Brain microvascular endothelial cell (primary cell): ENCODE data around the gene MED13L.

Experiments used
- DNase-seq: peaks from one replicate; pipeline ENCODE4 v3.0.0-alpha.2; 2020
- H3K27ac ChIP-seq: fragments of 250-450 bp; sonication (Bioruptor Pico); 2 replicates; pipeline ENCODE4 v1.5.1; 2020; ENCODE audit warnings: mild to moderate bottlenecking, moderate library complexity
- H3K27me3 ChIP-seq: fragments of 250-450 bp; sonication (Bioruptor Pico); replicated peaks from 2 replicates; pipeline ENCODE4 v1.5.1; 2020; ENCODE audit warnings: mild to moderate bottlenecking
- H3K36me3 ChIP-seq: fragments of 250-450 bp; sonication (Bioruptor Pico); replicated peaks from 2 replicates; pipeline ENCODE4 v1.5.1; 2020; ENCODE audit warnings: mild to moderate bottlenecking
- H3K4me3 ChIP-seq: 2 replicates; pipeline ENCODE4 v1.5.1; 2011; ENCODE audit warnings: low read depth, mild to moderate bottlenecking, control low read depth, low read length, moderate library complexity
- CTCF ChIP-seq: IDR thresholded peaks from 2 replicates; pipeline ENCODE4 v1.5.1; 2011; ENCODE audit warnings: low read depth, mild to moderate bottlenecking, moderate library complexity, low read length, control low read depth, inconsistent platforms; ENCODE audit errors: missing control alignments
- in situ Hi-C: cut with HindIII; loops from 2 replicates; pipeline ENCODE4 v1.10.0; 2017; ENCODE audit warnings: low sequenced_read_pairs, low pct_ligation_motif_present

Gene MED13L

GRCh38 chr12:116145451-116145850 lies 132.0 kb downstream of the MED13L start:
- H3K4me3 ChIP-seq, result no peak overlapping the region
- no peak for TF ChIP-seq CTCF
- H3K27ac ChIP-seq, result no peak overlapping the region
- no peaks in the 10 kb centered on the region for H3K27me3 ChIP-seq
- no peak for DNase-seq
- H3K36me3 ChIP-seq, result no peaks in the 10 kb centered on the region
- in situ Hi-C loops, result no loop called here

- Histone ChIP-seq H3K27me3 (no peaks in the 10 kb centered on the region), H3K27ac (peak overlapping the region; percentile 74), H3K36me3 (no peaks in the 10 kb centered on the region), H3K4me3 (no peak overlapping the region)
- in situ Hi-C loops, result no loop called here
- no peak for TF ChIP-seq CTCF
- DNase-seq, result no peak
Measured at GRCh38 chr12:116144384-116144783, 133.1 kb downstream of the MED13L start.

GRCh38 chr12:116143909-116144308 lies 133.6 kb downstream of the MED13L start:
- peak overlapping the region; percentile 74 for H3K27ac ChIP-seq
- H3K36me3 ChIP-seq, result no peaks in the 10 kb centered on the region
- H3K27me3 ChIP-seq, result no peaks in the 10 kb centered on the region
- no peak for TF ChIP-seq CTCF
- in situ Hi-C loops, result no loop called here
- H3K4me3 ChIP-seq, result no peak overlapping the region
- peak; percentile 59 for DNase-seq

GRCh38 chr12:116142936-116143898 lies 134.3 kb downstream of the MED13L start:
- TF ChIP-seq CTCF, result no peak
- Histone ChIP-seq H3K4me3 (no peak overlapping the region), H3K27ac (peak overlapping the region; percentile 74), H3K27me3 (no peaks in the 10 kb centered on the region), H3K36me3 (no peaks in the 10 kb centered on the region)
- peak; percentile 83 for DNase-seq
- in situ Hi-C loops, result no loop called here

GRCh38 chr12:116141833-116142162 lies 135.7 kb downstream of the MED13L start:
- in situ Hi-C loops, result no loop called here
- Histone ChIP-seq H3K27me3 (no peaks in the 10 kb centered on the region), H3K36me3 (no peaks in the 10 kb centered on the region), H3K4me3 (no peak overlapping the region), H3K27ac (no peak overlapping the region)
- no peak for DNase-seq
- no peak for TF ChIP-seq CTCF
